Stimulated activated CD4-positive, alpha-beta T cell treated with anti-CD3 and anti-CD28 coated beads, Interleukin-12 subunit alpha, Interleukin-12 subunit beta, amount 100 ng/mL, for 48 hours (primary cell): ENCODE data around the gene KLHL28.

Experiments used
- DNase-seq, 3 donors: peaks; one replicate each; pipeline ENCODE4 v3.0.0-alpha.2; 2020; ENCODE audit warnings: low read depth in 2 of 3, low spot score in 1 of 3

KLHL28 gene

GRCh38 chr14:44961554-44962333 lies at the start of gene KLHL28, which contains the start of gene TOGARAM1:
KLHL28 (minus strand) TSS chr14:44961947; CDS start chr14:44945928, 16,019 bp downstream.
TOGARAM1 (plus strand) TSS chr14:44962190; CDS start chr14:44962422, 232 bp downstream.
- peak; percentile 85 to 93 (median 91) for DNase-seq

GRCh38 chr14:45003924-45004323 lies 42.2 kb upstream of the KLHL28 start:
- no peak for DNase-seq

DNA sequence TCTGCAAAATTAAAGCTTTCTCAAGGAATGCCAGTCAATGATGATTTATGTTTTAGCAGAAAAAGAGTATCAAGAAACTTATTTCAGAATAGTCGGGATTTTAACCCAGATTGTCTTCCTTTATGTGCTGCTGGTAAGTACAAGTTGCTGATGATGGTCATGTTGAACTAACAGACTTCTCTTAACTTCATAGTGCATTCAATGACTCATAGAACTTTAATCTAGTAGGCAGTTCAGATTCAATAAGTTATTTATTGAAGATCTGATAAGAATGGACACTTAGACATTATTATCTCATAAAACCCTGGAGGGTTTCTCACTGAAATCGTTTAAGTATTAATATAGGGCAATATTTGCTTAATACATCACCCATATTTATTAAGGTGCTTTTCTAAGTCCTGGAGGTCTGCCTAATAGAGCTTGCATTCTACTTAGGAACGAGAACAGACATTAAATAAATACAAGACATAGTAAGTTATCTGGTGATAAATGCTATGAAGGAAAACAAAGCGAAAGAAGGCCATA lies 34.1 kb upstream of the KLHL28 start:
- DNase-seq: no peak

GRCh38 chr14:44995196-44995595 lies 33.4 kb upstream of the KLHL28 start:
- DNase-seq: no peak

DNA sequence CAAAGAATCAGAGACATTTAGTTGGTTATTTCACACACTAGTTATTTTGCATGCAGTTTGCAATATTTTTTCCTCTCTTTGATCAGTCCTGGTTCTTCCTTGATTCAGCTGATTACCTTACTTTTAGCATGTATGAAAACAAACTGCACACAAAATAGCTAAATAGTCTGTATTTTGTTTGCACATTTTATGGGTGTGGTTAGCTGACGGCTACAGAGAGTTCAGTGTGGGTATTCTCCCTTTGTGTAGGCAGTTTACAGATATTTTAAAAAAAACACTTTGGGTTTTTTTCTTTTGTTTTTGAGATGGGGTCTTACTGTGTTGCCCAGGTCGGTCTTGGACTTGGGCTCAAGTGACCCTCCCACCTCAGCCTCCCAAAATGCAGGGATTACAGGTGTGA lies 28.8 kb upstream of the KLHL28 start:
- no peak for DNase-seq

GRCh38 chr14:44989497-44990440 lies 28.0 kb upstream of the KLHL28 start:
- no peak for DNase-seq

DNA sequence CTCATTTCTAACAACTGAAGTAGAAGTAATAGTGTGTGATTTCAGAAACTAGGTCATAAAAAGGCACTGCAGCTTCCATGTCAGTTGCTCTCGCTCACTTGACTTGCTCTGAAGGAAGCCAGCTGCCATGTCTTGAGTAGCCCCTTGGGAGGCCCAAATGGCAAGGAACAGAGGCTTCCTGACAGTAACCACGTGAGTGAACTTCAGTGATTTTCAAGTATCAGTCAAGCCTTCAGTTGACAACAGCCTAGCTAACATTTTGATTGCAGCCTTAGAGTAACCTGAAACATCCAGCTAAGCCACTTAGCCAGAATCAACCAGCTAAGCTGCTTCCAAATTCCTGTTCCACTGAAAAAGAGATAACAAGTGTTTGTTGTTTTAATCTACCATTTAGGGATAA lies 26.9 kb upstream of the KLHL28 start:
- no peak for DNase-seq

DNA sequence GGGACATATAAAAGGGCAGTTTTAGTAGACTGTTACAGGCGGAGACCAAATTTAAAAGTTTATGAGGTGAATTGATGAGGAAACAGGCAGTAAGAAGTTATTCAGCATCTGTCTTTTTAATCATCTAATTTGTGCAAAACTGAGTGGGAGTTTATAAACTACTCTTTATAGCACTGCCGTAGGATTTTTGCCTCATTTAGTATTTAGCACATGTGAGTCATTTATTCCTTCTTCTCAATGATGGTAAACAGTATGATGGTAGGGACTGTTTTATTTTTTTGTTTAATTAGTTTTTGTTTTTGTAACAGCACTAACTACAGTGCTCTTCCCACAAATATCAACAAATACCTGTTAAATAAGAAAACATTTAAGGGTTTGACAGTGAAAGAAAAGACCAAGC lies 20.8 kb upstream of the KLHL28 start:
- DNase-seq: no peak

DNA sequence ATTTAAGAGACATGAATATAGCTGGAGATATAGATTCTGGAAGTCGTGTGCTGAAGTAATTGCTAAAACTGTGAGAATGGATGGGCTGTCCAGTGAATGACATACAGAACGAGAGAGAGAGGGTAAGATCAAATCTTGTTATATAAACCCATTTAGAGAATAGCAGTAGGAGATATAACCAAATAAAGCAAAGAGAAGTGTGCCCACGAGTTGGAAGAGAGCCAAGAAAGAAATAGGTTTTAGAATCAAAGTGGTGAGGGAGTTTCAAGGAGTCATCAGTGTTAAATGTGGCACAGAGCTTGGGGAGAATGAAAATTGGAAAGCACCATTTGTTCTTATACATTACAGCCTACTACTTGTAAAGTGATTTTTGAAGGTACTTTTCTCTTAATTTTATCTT lies 19.5 kb upstream of the KLHL28 start:
- no peak for DNase-seq

DNA sequence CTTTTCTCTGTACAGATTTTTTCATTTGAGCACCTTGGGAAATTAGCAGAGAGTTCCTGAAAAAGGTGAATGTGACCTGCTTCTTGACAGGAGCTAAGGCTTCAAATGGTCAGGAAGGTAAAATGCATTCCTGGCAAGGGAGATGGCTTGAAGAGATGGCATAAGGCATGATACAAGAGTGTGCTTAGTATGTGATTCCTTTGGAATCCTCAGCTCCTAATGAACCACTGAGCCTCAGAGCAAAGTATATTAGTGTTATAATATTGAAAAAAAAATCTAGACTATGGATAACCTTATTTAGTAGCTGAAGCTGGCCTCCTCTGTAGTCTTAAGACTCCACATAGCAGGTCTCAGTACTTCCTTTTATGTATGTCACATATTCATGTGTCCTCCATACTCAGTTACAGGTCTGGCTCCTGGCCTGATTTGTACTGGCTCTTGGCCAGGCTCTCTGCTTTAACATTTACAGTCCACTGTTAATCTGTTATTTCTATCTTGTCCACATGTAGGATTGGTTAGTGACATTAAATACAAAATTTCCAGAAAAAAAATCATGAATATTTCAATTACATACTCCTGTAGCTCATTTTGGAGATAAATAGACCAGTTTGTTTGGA lies 18.1 kb upstream of the KLHL28 start:
- no peak for DNase-seq

DNA sequence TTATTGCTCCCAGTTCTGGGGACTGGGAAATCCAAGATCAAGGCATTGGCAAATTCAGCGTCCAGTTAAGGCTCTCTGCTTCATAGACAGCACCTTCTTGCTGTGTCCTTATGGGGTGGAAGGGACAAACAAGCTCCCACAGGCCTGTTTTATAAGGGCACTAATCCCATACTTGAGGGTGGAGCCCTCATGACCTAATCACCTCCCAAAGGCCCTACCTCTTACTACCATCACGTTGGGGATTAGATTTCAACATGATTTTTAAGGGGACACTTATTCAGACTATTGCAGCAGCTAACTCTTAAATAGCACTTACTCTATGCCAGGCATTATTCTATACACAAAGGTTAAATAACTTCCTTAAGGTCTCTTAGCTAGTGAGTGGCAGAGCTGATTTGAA lies 17.5 kb upstream of the KLHL28 start:
- no peak for DNase-seq

GRCh38 chr14:44971459-44971858 lies 9.7 kb upstream of the KLHL28 start:
- no peak for DNase-seq

DNA sequence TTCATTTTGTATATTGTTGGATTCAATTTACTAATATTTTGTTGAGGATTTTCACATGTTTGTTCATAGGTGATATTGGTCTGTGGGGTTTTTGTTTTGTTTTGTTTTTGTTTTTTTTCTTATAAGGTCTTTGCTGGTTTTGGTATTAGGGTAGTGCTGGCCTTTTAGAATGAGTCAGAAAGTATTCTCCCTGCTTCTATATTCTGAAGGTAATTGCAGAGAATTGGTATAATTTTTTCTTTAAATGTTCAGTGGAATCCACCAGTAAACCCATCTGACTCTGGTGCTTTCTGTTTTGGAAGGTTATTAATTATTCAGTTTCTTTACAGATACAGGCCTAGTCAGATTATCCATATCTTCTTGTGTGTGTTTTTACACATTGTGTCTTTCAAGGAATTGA lies 9.2 kb upstream of the KLHL28 start:
- no peak for DNase-seq

GRCh38 chr14:44968714-44969113 lies 7.0 kb upstream of the KLHL28 start:
- no peak for DNase-seq

- DNase-seq: no peak
Measured at GRCh38 chr14:44966601-44967336, 5.0 kb upstream of the KLHL28 start.

- no peak for DNase-seq
Measured at GRCh38 chr14:44963775-44964380, 2.1 kb upstream of the KLHL28 start.

DNA sequence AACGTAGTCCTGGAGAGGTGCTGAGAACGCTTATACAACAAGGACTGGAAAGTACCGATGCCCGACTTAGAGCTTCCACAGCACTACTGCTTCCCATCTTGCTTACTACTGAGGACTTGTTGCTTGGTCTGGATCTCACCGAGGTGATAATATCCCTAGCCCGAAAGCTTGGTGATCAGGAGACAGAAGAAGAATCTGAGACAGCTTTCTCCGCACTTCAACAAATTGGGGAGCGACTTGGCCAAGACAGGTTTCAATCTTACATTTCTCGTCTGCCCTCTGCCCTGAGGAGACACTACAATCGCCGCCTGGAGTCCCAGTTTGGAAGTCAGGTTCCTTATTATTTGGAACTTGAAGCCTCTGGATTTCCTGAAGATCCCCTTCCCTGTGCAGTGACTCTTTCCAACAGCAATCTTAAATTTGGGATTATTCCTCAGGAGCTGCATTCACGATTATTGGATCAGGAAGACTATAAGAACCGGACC lies 1.3 kb upstream of the KLHL28 start:
- no peak for DNase-seq

- DNase-seq: peak in 1 of 3 donors; percentile 16
Measured at GRCh38 chr14:44962334-44963043, 742 bp upstream of the KLHL28 start.

DNA sequence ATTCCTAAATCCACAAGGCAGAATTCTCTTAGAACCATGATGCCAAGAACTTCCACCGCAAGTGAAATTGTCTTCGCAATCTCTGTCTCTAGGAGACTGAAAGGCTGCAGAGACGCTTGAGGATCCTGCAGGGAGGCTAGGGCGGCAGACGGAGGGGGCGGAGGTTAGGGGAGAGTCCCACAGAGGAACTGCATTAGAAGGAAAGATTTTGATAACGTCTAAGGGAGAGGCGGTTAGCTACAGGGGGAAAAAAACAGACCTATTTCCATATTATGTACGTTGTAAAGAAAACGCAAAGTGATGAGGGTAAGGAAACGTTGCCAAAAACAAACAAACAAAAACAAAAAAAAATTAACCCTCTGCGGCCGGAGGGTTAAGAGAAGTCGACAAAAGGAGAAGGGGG lies 595 bp downstream of the KLHL28 start:
- peak; percentile 24 to 56 (median 44) for DNase-seq
